ENCODE measurements around the gene MICA. TPM values are rescaled to one million over a fixed set of nuclear protein-coding genes. Genes with fewer than 3 reads are reported as not detected.
A peak's percentile ranks its signal among the peaks of the same experiment; 100 is the strongest.
"Not testable (repeated sequence)": the region's sequence is repeated elsewhere in the genome, so short reads cannot be mapped to it uniquely, and the experiment has no call there.

The MICA gene
- total and polyA plus RNA-seq, 5 donors from 2014 or later: 6.4 to 15.9 (median 7.7) TPM

DNA sequence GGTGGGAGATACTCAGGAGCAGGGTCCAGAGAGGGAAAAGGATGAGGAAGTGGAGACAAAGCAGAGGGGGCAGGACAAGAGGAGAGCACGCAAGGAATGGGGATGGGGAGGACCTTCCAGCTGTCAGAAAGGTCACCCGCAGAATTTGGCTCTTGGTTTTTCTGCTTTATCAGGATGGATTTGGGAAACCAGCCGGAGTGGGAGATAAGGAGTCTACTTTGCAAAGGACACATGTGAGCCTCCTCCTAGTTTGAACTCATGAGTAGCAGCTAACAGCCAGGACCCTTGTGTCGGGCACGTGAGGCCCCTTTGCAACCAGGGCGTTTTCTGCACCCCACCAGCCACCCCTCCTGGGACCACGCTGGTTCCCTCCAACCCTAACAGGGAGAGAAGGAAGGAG, 7.6 kb upstream of the MICA start:
- H3K27me3 ChIP-seq (ENCODE audit: control insufficient read depth, insufficient read depth, low read length): no peaks in the 10 kb centered on the region
- H3K27ac ChIP-seq (ENCODE audit: insufficient read depth, low read length, poor library complexity, severe bottlenecking): no peak overlapping the region
- peaks cover 29% of the 10 kb centered on the region for H3K4me1 ChIP-seq (ENCODE audit: control insufficient read depth, insufficient read depth, low read length, poor library complexity, severe bottlenecking)
- H3K4me3 Mint-ChIP-seq: no peak overlapping the region
- H3K36me3 ChIP-seq (ENCODE audit: control insufficient read depth, insufficient read depth, low read length): peaks cover 10% of the 10 kb centered on the region
- H3K4me3 ChIP-seq (ENCODE audit: low read depth, low read length): no peak overlapping the region
- peaks cover 11% of the 10 kb centered on the region for H3K36me3 Mint-ChIP-seq
- H3K9me3 ChIP-seq (ENCODE audit: control insufficient read depth in 2 of 2, low read length in 2 of 2): no peaks in the 10 kb centered on the region
- no peak for ATAC-seq (ENCODE audit: low read depth in 2 of 2)
- peaks cover 5% of the 10 kb centered on the region for H3K27me3 Mint-ChIP-seq
- H3K27ac Mint-ChIP-seq: no peak overlapping the region
- H3K4me1 Mint-ChIP-seq: peaks cover 14 to 53% (median 27%) of the 10 kb centered on the region in 4 donors
- DNase-seq: no peak
- H3K9me3 Mint-ChIP-seq: no peaks in the 10 kb centered on the region

DNA sequence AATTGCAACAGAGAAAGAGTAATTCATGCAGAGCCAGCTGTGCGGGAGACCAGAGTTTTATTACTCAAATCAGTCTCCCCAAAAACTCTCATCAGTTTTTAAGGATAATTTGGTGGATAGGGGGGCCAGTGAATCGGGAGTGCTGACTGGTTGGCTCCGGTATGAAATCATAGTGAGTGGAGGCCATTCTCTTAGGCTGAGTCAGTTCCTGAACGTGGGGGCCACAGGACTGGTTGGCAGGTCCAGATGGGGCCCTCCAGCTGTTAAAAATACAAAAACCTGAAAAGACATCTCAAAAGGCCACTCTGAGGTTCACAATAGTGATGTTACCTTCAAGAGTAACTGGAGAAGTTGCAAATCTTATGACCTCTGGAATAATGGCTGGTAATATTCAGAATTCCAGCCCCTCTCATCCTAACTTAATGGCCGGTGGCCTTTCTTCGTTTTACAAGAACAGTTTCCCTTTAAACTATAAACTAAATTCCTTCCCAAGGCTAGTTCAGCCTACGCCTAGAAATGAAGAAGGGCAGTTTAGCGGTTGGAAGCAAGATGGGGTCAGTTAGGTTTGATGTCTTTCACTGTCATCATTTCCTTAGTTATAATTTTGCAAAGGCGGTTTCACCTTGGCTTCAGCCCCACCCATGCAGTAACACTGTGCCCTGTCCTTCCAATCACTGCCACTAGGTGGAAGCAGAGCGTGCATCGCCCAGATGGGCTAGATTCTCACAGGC, 6.8 kb upstream of the MICA start:
- ATAC-seq (ENCODE audit: low read depth in 2 of 2): peak; percentile 78 to 90
- Mint-ChIP-seq H3K4me1 (peaks cover 20 to 60% (median 35%) of the 10 kb centered on the region in 4 donors), H3K27me3 (peaks cover 5% of the 10 kb centered on the region), H3K36me3 (peaks cover 11% of the 10 kb centered on the region), H3K27ac (peak overlapping the region; percentile 4 to 83 (median 17)), H3K4me3 (peak overlapping the region; percentile 76 to 83 (median 79)), H3K9me3 (no peaks in the 10 kb centered on the region)
- Histone ChIP-seq H3K36me3 (ENCODE audit: control insufficient read depth, insufficient read depth, low read length) (peaks cover 10% of the 10 kb centered on the region), H3K27me3 (ENCODE audit: control insufficient read depth, insufficient read depth, low read length) (no peaks in the 10 kb centered on the region), H3K4me1 (ENCODE audit: control insufficient read depth, insufficient read depth, low read length, poor library complexity, severe bottlenecking) (peaks cover 36% of the 10 kb centered on the region), H3K27ac (ENCODE audit: insufficient read depth, low read length, poor library complexity, severe bottlenecking) (no peak overlapping the region), H3K4me3 (ENCODE audit: low read depth, low read length) (peak overlapping the region; percentile 43), H3K9me3 (ENCODE audit: control insufficient read depth in 2 of 2, low read length in 2 of 2) (no peaks in the 10 kb centered on the region)
- DNase-seq: peak; percentile 77 to 91 (median 87)

GRCh38 chr6:31397153-31397499, 6.3 kb upstream of the MICA start:
- H3K36me3 Mint-ChIP-seq: peaks cover 11% of the 10 kb centered on the region
- not testable (repeated sequence) for H3K27me3 Mint-ChIP-seq; H3K36me3 ChIP-seq (ENCODE audit: control insufficient read depth, insufficient read depth, low read length); H3K9me3 ChIP-seq (ENCODE audit: control insufficient read depth in 2 of 2, low read length in 2 of 2); DNase-seq; H3K27ac ChIP-seq (ENCODE audit: insufficient read depth, low read length, poor library complexity, severe bottlenecking); H3K9me3 Mint-ChIP-seq; ATAC-seq (ENCODE audit: low read depth in 2 of 2); H3K27me3 ChIP-seq (ENCODE audit: control insufficient read depth, insufficient read depth, low read length)
- Histone ChIP-seq H3K4me1 (ENCODE audit: control insufficient read depth, insufficient read depth, low read length, poor library complexity, severe bottlenecking) (peaks cover 42% of the 10 kb centered on the region), H3K4me3 (ENCODE audit: low read depth, low read length) (peak overlapping the region; percentile 43)
- peaks cover 24 to 66% (median 40%) of the 10 kb centered on the region in 4 donors for H3K4me1 Mint-ChIP-seq
- H3K4me3 Mint-ChIP-seq: peak overlapping the region; percentile 47 to 83 (median 79)
- peak overlapping the region; percentile 4 to 83 (median 17) for H3K27ac Mint-ChIP-seq

DNA sequence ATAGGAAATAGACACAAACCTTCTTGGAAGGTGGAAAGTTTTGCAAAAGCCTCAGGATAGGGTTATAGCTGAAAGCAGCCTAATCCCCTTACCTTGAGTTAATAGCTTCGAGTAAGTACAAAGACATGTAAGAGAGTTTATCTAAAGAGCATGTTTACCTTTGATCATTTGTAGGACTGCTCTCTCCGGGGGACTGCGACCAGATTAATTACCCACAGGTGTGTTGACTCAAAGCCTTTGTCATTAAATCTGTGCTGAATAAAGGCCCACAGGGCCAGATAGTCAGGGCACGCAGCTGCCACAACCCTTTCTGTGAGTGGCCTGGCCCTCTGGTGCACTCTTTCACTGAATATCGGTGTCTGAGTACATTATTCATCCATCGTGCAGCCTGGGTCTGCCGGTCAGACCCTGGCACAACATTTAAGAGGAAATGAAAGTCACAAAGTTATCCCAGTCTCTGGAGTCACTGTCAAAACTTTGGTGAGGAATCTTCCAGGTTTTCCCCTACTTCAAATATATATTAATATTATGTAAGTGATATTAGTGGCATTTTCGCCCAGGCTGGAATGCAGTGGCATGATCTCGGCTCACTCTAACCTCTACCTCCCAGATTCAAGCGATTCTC, 5.4 kb upstream of the MICA start:
- no peaks in the 10 kb centered on the region for H3K27me3 ChIP-seq (ENCODE audit: control insufficient read depth, insufficient read depth, low read length)
- H3K4me1 ChIP-seq (ENCODE audit: control insufficient read depth, insufficient read depth, low read length, poor library complexity, severe bottlenecking): peaks cover 51% of the 10 kb centered on the region
- H3K9me3 ChIP-seq (ENCODE audit: control insufficient read depth in 2 of 2, low read length in 2 of 2): no peaks in the 10 kb centered on the region
- ATAC-seq (ENCODE audit: low read depth in 2 of 2) (no peak), DNase-seq (no peak)
- no peak overlapping the region for H3K27ac ChIP-seq (ENCODE audit: insufficient read depth, low read length, poor library complexity, severe bottlenecking)
- Mint-ChIP-seq H3K27ac (peak overlapping the region in 1 of 3 donors; percentile 93), H3K27me3 (peaks cover 2% of the 10 kb centered on the region), H3K36me3 (peaks cover 11% of the 10 kb centered on the region), H3K4me3 (peak overlapping the region in 3 of 4 donors; percentile 27 to 98 (median 68)), H3K9me3 (no peaks in the 10 kb centered on the region), H3K4me1 (peaks cover 24 to 74% (median 48%) of the 10 kb centered on the region in 4 donors)
- peak overlapping the region; percentile 10 for H3K4me3 ChIP-seq (ENCODE audit: low read depth, low read length)
- H3K36me3 ChIP-seq (ENCODE audit: control insufficient read depth, insufficient read depth, low read length): peaks cover 10% of the 10 kb centered on the region

GRCh38 chr6:31399589-31400466, 3.6 kb upstream of the MICA start:
- Mint-ChIP-seq H3K27me3 (no peaks in the 10 kb centered on the region), H3K4me3 (peak overlapping the region; percentile 91 to 98 (median 96)), H3K36me3 (no peaks in the 10 kb centered on the region), H3K9me3 (no peaks in the 10 kb centered on the region), H3K4me1 (peaks cover 24 to 80% (median 46%) of the 10 kb centered on the region in 4 donors), H3K27ac (peak overlapping the region; percentile 93 to 99 (median 97))
- peaks cover 66% of the 10 kb centered on the region for H3K4me1 ChIP-seq (ENCODE audit: control insufficient read depth, insufficient read depth, low read length, poor library complexity, severe bottlenecking)
- peak overlapping the region; percentile 84 for H3K27ac ChIP-seq (ENCODE audit: insufficient read depth, low read length, poor library complexity, severe bottlenecking)
- ATAC-seq (ENCODE audit: low read depth in 2 of 2) (peak in 1 of 2 donors; percentile 24), DNase-seq (peak; percentile 46 to 69 (median 63))
- peaks cover 4% of the 10 kb centered on the region for H3K36me3 ChIP-seq (ENCODE audit: control insufficient read depth, insufficient read depth, low read length)
- H3K27me3 ChIP-seq (ENCODE audit: control insufficient read depth, insufficient read depth, low read length): no peaks in the 10 kb centered on the region
- H3K4me3 ChIP-seq (ENCODE audit: low read depth, low read length): peak overlapping the region; percentile 90
- no peaks in the 10 kb centered on the region for H3K9me3 ChIP-seq (ENCODE audit: control insufficient read depth in 2 of 2, low read length in 2 of 2)

DNA sequence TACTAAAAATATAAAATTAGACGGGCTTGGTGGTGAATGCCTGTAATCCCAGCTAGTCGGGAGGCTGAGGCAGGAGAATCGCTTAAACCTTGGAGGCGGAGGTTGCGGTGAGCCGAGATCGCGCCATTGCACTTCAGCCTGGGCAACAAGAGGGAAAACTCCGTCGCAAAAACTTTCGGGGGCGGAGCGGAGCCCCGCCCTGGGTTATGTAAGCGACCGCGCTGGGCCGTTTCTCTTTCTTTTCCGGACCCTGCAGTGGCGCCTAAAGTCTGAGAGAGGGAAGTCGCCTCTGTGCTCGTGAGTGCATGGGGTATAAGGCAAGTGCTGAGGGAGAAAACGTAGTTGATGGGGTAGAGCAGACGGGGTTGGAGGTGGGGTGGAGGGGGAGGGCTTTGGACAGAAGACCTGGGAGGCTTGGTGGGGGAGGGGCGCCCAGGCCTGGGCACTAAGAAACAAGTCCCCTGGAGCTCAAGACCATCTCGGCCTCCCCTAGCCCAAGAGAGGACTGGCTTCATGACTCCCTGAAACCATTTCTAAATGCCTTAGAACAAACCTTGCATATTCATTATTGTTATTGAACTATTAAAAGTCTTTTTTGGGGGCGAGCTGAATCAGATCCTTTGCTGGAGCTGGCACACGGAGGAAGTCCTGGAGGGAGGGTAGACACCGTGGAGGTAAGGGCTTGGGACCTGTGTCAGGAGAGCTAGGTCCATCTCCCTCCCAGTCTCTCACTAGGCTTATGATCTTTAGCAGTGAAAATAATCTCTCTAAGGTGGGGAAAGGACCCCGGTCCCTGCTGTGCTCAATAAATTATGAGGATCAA, 2.7 kb upstream of the MICA start:
- Histone ChIP-seq H3K36me3 (ENCODE audit: control insufficient read depth, insufficient read depth, low read length) (no peaks in the 10 kb centered on the region), H3K4me1 (ENCODE audit: control insufficient read depth, insufficient read depth, low read length, poor library complexity, severe bottlenecking) (peaks cover 70% of the 10 kb centered on the region), H3K27me3 (ENCODE audit: control insufficient read depth, insufficient read depth, low read length) (no peaks in the 10 kb centered on the region), H3K9me3 (ENCODE audit: control insufficient read depth in 2 of 2, low read length in 2 of 2) (no peaks in the 10 kb centered on the region), H3K4me3 (ENCODE audit: low read depth, low read length) (peak overlapping the region; percentile 90), H3K27ac (ENCODE audit: insufficient read depth, low read length, poor library complexity, severe bottlenecking) (peak overlapping the region; percentile 84)
- H3K4me3 Mint-ChIP-seq: peak overlapping the region; percentile 91 to 98 (median 96)
- peak; percentile 57 for ATAC-seq (ENCODE audit: low read depth in 2 of 2)
- no peaks in the 10 kb centered on the region for H3K27me3 Mint-ChIP-seq
- H3K36me3 Mint-ChIP-seq: no peaks in the 10 kb centered on the region
- H3K27ac Mint-ChIP-seq: peak overlapping the region; percentile 93 to 99 (median 97)
- H3K4me1 Mint-ChIP-seq: peaks cover 26 to 83% (median 48%) of the 10 kb centered on the region in 4 donors
- H3K9me3 Mint-ChIP-seq: no peaks in the 10 kb centered on the region
- DNase-seq: peak; percentile 69 to 88 (median 76)

- DNase-seq (peak in 1 of 3 donors; percentile 44), ATAC-seq (ENCODE audit: low read depth in 2 of 2) (no peak)
- Mint-ChIP-seq H3K36me3 (no peaks in the 10 kb centered on the region), H3K4me3 (peak overlapping the region; percentile 91 to 98 (median 96)), H3K4me1 (peaks cover 33 to 87% (median 55%) of the 10 kb centered on the region in 4 donors), H3K27me3 (no peaks in the 10 kb centered on the region), H3K9me3 (no peaks in the 10 kb centered on the region), H3K27ac (peak overlapping the region; percentile 93 to 99 (median 97))
- Histone ChIP-seq H3K27me3 (ENCODE audit: control insufficient read depth, insufficient read depth, low read length) (no peaks in the 10 kb centered on the region), H3K27ac (ENCODE audit: insufficient read depth, low read length, poor library complexity, severe bottlenecking) (peak overlapping the region; percentile 84), H3K36me3 (ENCODE audit: control insufficient read depth, insufficient read depth, low read length) (no peaks in the 10 kb centered on the region), H3K9me3 (ENCODE audit: control insufficient read depth in 2 of 2, low read length in 2 of 2) (no peaks in the 10 kb centered on the region), H3K4me1 (ENCODE audit: control insufficient read depth, insufficient read depth, low read length, poor library complexity, severe bottlenecking) (peaks cover 74% of the 10 kb centered on the region), H3K4me3 (ENCODE audit: low read depth, low read length) (peak overlapping the region; percentile 90)
These were observed 2.0 kb upstream of the MICA start for GRCh38 chr6:31401403-31401802.
